Left lobe of liver (tissue), 2 donors: ENCODE data around the gene FGD5. TPM values are rescaled to one million over a fixed set of nuclear protein-coding genes. Genes with fewer than 3 reads are reported as not detected.

ENCODE experiments used
- ATAC-seq: fragments of 200-7000 bp; cut with Tn5 transposase; one replicate; pipeline ENCODE4 v1.9.1; 2020; ENCODE audit warnings: mild to moderate bottlenecking, moderate library complexity
- DNase-seq: peaks from one replicate; pipeline ENCODE4 v3.0.0-alpha.2; 2020; ENCODE audit warnings: low spot score
- total RNA-seq: library from RNA; stranded (reverse); gene quantifications from one replicate; pipeline ENCODE4 v1.2.1, GENCODE V29; 2021
- donor health status: DM: no; HTN: no; CAD: no; lungs with moderate emphysema.
- donor health status: DM: no; HTN: yes; CAD: no.

Gene FGD5
- 4.2 TPM for total RNA-seq

- ATAC-seq = no peak
- DNase-seq = no peak
These were observed at the start of gene FGD5 for GRCh38 chr3:14818804-14819500. Gene FGD5 (plus strand): TSS chr3:14818962. CDS start chr3:14819072, 110 bp downstream.

GRCh38 chr3:14769544-14770325 lies 49.0 kb upstream of the FGD5 start:
- ATAC-seq = no peak
- DNase-seq = peak; percentile 24

- DNase-seq = peak; percentile 16
- ATAC-seq = no peak
These were observed 48.2 kb upstream of the FGD5 start for GRCh38 chr3:14770591-14770990.

- ATAC-seq (no peak), DNase-seq (peak; percentile 22)
These were observed 46.9 kb upstream of the FGD5 start for GRCh38 chr3:14771593-14772497.

GRCh38 chr3:14772533-14773138 lies 46.1 kb upstream of the FGD5 start:
- DNase-seq (peak; percentile 34), ATAC-seq (no peak)

- ATAC-seq (no peak), DNase-seq (no peak)
These were observed 45.5 kb upstream of the FGD5 start for GRCh38 chr3:14773281-14773680.

GRCh38 chr3:14773691-14774128 lies 45.1 kb upstream of the FGD5 start:
- peak; percentile 23 for DNase-seq
- no peak for ATAC-seq

- DNase-seq (peak; percentile 16), ATAC-seq (no peak)
These were observed 44.3 kb upstream of the FGD5 start for GRCh38 chr3:14774431-14774830.

- ATAC-seq (no peak), DNase-seq (no peak)
These were observed 43.8 kb upstream of the FGD5 start for GRCh38 chr3:14775011-14775410.

- no peak for ATAC-seq
These were observed 43.2 kb upstream of the FGD5 start for GRCh38 chr3:14775563-14775962.

GRCh38 chr3:14779069-14779685 lies 39.6 kb upstream of the FGD5 start:
- no peak for ATAC-seq

More at GRCh38 chr3:14775563-14775962, 43.2 kb upstream of the FGD5 start:
- DNase-seq = peak; percentile 24

GRCh38 chr3:14780927-14781507 lies 37.7 kb upstream of the FGD5 start:
- ATAC-seq = peak; percentile 100

More at GRCh38 chr3:14779069-14779685, 39.6 kb upstream of the FGD5 start:
- DNase-seq = no peak

GRCh38 chr3:14783480-14784086 lies 35.2 kb upstream of the FGD5 start:
- ATAC-seq (no peak), DNase-seq (no peak)

More at GRCh38 chr3:14780927-14781507, 37.7 kb upstream of the FGD5 start:
- peak; percentile 87 for DNase-seq

GRCh38 chr3:14784087-14784681 lies 34.6 kb upstream of the FGD5 start:
- no peak for DNase-seq

GRCh38 chr3:14785207-14786155 lies 33.3 kb upstream of the FGD5 start:
- DNase-seq (no peak), ATAC-seq (no peak)

More at GRCh38 chr3:14784087-14784681, 34.6 kb upstream of the FGD5 start:
- ATAC-seq = no peak

- ATAC-seq (no peak), DNase-seq (no peak)
These were observed 32.4 kb upstream of the FGD5 start for GRCh38 chr3:14786369-14786768.

GRCh38 chr3:14787630-14788029 lies 31.1 kb upstream of the FGD5 start:
- DNase-seq (no peak), ATAC-seq (no peak)

GRCh38 chr3:14788644-14789043 lies 30.1 kb upstream of the FGD5 start:
- ATAC-seq = no peak
- DNase-seq = no peak
